Calu3 (cell line): ENCODE results near the gene SPATA6L. TPM values are rescaled to one million over a fixed set of nuclear protein-coding genes. Genes with fewer than 3 reads are reported as not detected.

Experiments used
- BruUV-seq: library from RNA; stranded (reverse); fragments of 400-500 nt; replicated peaks from 2 replicates; lab custom pipeline; 2021; lab: Mats Ljungman, UMichigan
- CTCF ChIA-PET: fragments of 300-600 bp; sonication (Branson Sonifier 250); formaldehyde crosslinking; loops from one replicate; lab custom pipeline; 2022; ENCODE audit warnings: antibody characterized with exemption; lab: Charles Lee
- DNase-seq: peaks from one replicate; pipeline ENCODE4 v3.0.0; 2022
- H3K27ac Mint-ChIP-seq: one replicate; pipeline ENCODE4 v1.8.0; 2022; ENCODE audit warnings: mixed read lengths; ENCODE audit not compliant: unreplicated experiment
- H3K27me3 Mint-ChIP-seq: one replicate; pipeline ENCODE4 v1.8.0; 2022; ENCODE audit warnings: mixed read lengths; ENCODE audit not compliant: unreplicated experiment
- H3K36me3 Mint-ChIP-seq: one replicate; pipeline ENCODE4 v1.8.0; 2022; ENCODE audit warnings: mild to moderate bottlenecking, moderate library complexity, mixed read lengths; ENCODE audit not compliant: insufficient read depth, unreplicated experiment
- H3K4me1 Mint-ChIP-seq: one replicate; pipeline ENCODE4 v1.8.0; 2022; ENCODE audit warnings: mild to moderate bottlenecking, low read depth, mixed read lengths; ENCODE audit not compliant: unreplicated experiment
- H3K4me3 Mint-ChIP-seq: one replicate; pipeline ENCODE4 v1.8.0; 2022; ENCODE audit warnings: mild to moderate bottlenecking, low read depth, moderate library complexity, mixed read lengths; ENCODE audit not compliant: unreplicated experiment
- H3K9me3 Mint-ChIP-seq: one replicate; pipeline ENCODE4 v1.8.0; 2022; ENCODE audit warnings: low read depth, mixed read lengths; ENCODE audit not compliant: unreplicated experiment
- CTCF ChIP-seq: fragments of 200-600 bp; IDR thresholded peaks from one replicate; pipeline ENCODE4 v1.8.0; 2022; ENCODE audit warnings: antibody characterized with exemption; ENCODE audit not compliant: unreplicated experiment
- intact Hi-C: fragments of 100-400 bp; cut with micrococcal nuclease; formaldehyde crosslinking; loops from one replicate; pipeline ENCODE4 v1.10.0; 2022; ENCODE audit not compliant: unreplicated experiment
- total RNA-seq: library from RNA; stranded (reverse); gene quantifications from 2 replicates; pipeline ENCODE4 v1.2.3, GENCODE V29; 2022

SPATA6L gene
- total RNA-seq, 1 experiment from 2014 or later: 5.7 TPM

- Mint-ChIP-seq H3K4me3 (no peak overlapping the region), H3K36me3 (peaks cover 24% of the 10 kb centered on the region), H3K27me3 (no peaks in the 10 kb centered on the region), H3K9me3 (no peaks in the 10 kb centered on the region), H3K27ac (no peak overlapping the region), H3K4me1 (no peaks in the 10 kb centered on the region)
- no TSS peak for BruUV-seq
- no peak for TF ChIP-seq CTCF
- intact Hi-C loops: no loop called here
- CTCF ChIA-PET: no interaction called here
- DNase-seq: no peak
Observed at GRCh38 chr9:4583001-4583400, 83.3 kb downstream of the SPATA6L start.

GRCh38 chr9:4581861-4582565 is 84.3 kb downstream of the SPATA6L start:
- DNase-seq: no peak
- Mint-ChIP-seq H3K36me3 (peaks cover 30% of the 10 kb centered on the region), H3K27ac (no peak overlapping the region), H3K27me3 (no peaks in the 10 kb centered on the region), H3K9me3 (no peaks in the 10 kb centered on the region), H3K4me3 (no peak overlapping the region), H3K4me1 (no peaks in the 10 kb centered on the region)
- no TSS peak for BruUV-seq
- intact Hi-C loops: no loop called here
- no peak for TF ChIP-seq CTCF
- CTCF ChIA-PET: no interaction called here

GRCh38 chr9:4581035-4581760 is 85.1 kb downstream of the SPATA6L start:
- no peak overlapping the region for H3K4me3 Mint-ChIP-seq
- CTCF ChIA-PET: no interaction called here
- DNase-seq: no peak
- no peaks in the 10 kb centered on the region for H3K27me3 Mint-ChIP-seq
- no peak overlapping the region for H3K27ac Mint-ChIP-seq
- no peaks in the 10 kb centered on the region for H3K4me1 Mint-ChIP-seq
- no TSS peak for BruUV-seq
- peaks cover 34% of the 10 kb centered on the region for H3K36me3 Mint-ChIP-seq
- H3K9me3 Mint-ChIP-seq: no peaks in the 10 kb centered on the region
- intact Hi-C loops: no loop called here
- TF ChIP-seq CTCF: no peak

GRCh38 chr9:4579001-4579400 is 87.3 kb downstream of the SPATA6L start:
- no peak for TF ChIP-seq CTCF
- no peaks in the 10 kb centered on the region for H3K27me3 Mint-ChIP-seq
- CTCF ChIA-PET: no interaction called here
- no peaks in the 10 kb centered on the region for H3K4me1 Mint-ChIP-seq
- H3K4me3 Mint-ChIP-seq: no peak overlapping the region
- H3K36me3 Mint-ChIP-seq: peaks cover 31% of the 10 kb centered on the region
- BruUV-seq: no TSS peak
- DNase-seq: no peak
- H3K27ac Mint-ChIP-seq: no peak overlapping the region
- H3K9me3 Mint-ChIP-seq: no peaks in the 10 kb centered on the region
- intact Hi-C loops: no loop called here
